Endometrial microvascular endothelial cells (primary cell): ENCODE results near the gene NREP. TPM values are rescaled to one million over a fixed set of nuclear protein-coding genes. Genes with fewer than 3 reads are reported as not detected.

Experiments used
- in situ Hi-C: cut with HindIII; loops from 2 replicates; pipeline ENCODE4 v1.10.0; 2017; ENCODE audit warnings: low sequenced_read_pairs, low pct_unique_long_range_greater_than_20kb; ENCODE audit errors: inconsistent ontology term
- total RNA-seq: library from RNA; depleted of rRNA; stranded (reverse); fragments of >200 nt; gene quantifications from one replicate; pipeline ENCODE4 v1.2.3, GENCODE V29; 2015; ENCODE audit errors: inconsistent ontology term

The NREP gene, protein sequence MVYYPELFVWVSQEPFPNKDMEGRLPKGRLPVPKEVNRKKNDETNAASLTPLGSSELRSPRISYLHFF
- total RNA-seq, result 18.2 TPM

DNA sequence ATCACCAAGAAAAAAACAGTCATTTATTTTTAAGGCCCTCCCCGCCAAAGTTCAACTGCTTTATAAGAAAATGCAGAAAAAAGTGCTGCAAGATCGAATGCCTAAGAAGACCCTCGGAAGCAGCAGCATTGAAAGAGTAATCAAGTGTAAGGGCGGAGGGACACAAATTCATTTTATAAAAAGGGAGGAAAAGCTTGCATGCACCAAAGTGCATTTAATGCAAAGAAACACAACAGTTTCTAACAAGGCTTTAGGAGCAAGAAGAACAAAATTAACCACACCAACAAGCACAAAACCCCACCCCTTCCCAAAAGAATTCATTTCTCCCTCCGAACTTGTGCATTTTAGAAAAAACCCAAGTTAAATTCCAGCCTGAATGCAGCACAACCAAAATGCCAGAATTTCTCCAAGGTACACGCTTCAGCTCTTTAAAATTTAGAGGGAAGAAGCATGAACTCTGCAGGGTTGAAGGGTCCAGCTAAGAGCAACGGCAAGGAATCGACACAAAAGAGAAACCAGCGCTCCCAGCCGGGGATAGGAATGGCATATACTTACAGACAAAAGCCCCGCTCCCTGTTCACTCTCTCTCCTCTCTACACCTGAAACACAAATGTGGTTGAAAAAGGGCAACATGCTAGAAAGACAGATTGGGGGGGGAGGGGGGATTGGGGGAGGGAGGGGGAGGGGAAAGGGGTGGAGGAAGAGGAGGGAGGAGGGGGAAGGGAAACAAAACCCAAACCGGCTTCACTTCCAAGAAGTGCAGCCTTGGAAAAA lies at the start of gene NREP:
TSS of gene NREP (minus strand) at position 614 of the 774 bp plus-strand sequence. CDS start 1,422 bp downstream, outside the sequence.
- in situ Hi-C loops, result loop anchor here (25.0 kb wide), 1 partner anchor 219 kb away; no protein-coding TSS in a partner anchor

DNA sequence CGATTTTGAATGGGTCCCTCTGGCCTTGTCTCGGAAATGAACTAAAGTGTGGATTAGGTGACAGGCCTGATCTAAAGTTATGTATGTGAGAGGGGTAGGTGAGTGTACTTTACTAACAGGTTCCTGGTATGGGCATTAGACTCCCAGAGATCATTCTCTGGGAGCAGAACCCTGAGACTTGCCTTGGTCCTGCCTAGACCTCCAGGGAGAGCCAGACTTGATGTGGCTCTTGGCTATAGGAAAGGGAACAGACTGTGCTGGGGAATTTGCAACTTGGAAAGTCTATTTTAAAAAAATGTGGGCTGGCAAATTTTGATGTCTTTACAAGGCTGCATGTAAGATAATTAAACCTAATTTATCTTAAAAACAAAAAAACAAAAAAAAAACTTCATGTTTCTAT lies 49.8 kb upstream of the NREP start:
- in situ Hi-C loops, result no loop called here

- in situ Hi-C loops, result no loop called here
Observed at GRCh38 chr5:111806156-111806555, 49.2 kb upstream of the NREP start.

GRCh38 chr5:111805071-111805470 lies 48.1 kb upstream of the NREP start:
- in situ Hi-C loops, result no loop called here

- in situ Hi-C loops, result no loop called here
Observed at GRCh38 chr5:111800351-111800750, 43.4 kb upstream of the NREP start.

DNA sequence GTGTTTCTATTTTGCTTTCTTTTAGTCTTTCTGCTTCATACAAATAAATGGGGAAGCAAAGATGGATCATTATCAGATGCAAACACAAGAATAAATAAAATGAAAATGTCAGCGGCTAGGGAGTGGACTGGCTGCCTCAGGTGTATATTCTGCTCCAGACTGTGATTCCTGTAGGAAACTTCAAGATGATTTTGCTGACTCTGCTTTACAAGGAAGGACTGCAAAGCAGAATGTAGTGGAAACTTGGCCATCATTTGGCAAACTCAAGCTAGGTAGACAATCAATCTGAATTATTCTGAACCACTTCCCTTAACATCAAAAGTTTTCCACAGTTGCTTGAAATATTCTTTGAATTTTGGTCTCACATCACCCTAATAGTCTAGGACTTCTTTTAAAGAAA lies 38.1 kb upstream of the NREP start:
- in situ Hi-C loops, result no loop called here

DNA sequence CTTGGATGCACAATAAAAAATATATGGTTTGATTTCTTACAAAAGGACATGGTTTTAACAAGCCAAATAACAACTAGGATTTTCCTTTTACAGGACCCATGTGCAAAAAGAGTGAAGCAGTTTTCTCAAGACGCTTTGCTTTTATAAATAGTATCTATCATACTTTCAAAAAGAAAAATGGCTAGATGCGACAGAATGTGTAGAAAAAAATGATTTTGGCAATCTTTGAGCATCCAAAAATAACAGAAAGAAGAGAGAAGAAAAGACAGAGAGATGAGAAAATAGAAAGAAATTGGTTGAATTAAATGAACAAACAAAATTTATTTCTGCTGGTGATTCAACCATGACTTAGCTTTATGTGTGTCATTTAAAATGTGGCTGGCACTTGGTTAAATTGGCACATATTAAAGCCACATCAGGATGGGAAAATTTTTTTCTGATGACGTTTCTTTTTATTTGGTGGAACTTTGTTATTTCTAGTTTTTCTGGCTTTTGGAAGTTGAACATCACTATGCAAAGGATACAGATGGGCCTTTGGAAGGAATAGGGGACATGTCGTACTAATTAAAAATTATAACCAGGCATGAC lies 35.6 kb upstream of the NREP start:
- in situ Hi-C loops, result no loop called here

DNA sequence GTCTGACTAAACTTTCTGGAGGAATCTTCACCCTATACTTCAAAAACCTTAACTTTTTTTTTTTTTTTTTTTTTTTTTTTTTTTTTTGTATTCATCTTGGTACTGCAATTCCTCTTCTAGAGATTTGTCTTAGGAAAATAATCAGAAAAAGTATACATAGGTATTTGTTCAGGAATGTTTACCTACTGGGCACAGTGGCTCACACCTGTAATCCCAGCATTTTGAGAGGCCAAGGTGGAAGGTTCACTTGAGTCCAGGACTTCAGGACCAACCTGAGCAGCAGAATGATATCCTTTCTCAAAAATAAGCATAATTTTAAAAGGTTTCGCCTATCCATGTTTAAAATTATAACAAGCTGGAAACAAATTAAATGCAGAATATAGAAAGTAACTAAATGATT lies 33.3 kb upstream of the NREP start:
- in situ Hi-C loops, result no loop called here

GRCh38 chr5:111787006-111787405 lies 30.0 kb upstream of the NREP start:
- in situ Hi-C loops, result no loop called here

- in situ Hi-C loops, result no loop called here
Observed at GRCh38 chr5:111784491-111785181, 27.6 kb upstream of the NREP start.

GRCh38 chr5:111783537-111783936 lies 26.5 kb upstream of the NREP start:
- in situ Hi-C loops, result no loop called here

DNA sequence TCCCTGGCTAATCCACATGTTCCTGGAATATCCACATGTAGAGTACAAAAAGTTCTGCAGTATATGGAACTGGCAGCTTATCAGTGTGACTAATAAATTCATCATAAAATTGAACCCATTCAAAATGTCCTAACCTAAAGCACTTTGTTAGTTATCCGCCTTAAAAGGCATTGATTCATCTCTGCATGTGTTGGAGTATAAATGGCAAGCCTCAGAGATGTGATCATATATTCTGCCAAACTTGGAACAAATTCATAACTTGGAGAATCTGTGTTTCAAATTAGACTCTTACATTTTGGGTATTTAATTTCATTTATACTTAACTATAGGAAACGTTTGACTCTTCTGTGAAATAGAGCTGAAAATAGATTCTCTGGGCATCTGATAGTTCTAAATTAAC lies 25.2 kb upstream of the NREP start:
- in situ Hi-C loops, result no loop called here

GRCh38 chr5:111781200-111781599 lies 24.2 kb upstream of the NREP start:
- in situ Hi-C loops, result no loop called here

DNA sequence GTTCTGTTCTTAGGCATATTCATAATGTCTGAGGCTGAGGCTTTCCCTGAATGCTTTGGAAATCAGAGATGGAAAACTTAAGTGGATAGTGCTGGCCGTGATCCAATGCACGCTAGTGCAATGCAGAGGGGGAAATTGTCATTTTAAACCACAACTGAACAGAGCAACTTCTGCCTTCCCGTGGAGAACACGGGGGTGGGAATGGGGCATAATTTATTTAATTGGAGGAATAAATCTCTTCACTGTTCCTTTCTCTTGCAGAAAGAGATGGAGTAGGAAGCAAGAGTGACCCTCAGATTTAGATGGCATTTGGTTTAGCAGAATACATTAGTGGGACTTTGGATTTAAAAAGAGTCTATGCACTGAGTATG lies 22.9 kb upstream of the NREP start:
- in situ Hi-C loops, result no loop called here

- in situ Hi-C loops, result no loop called here
Observed at GRCh38 chr5:111779260-111779921, 22.4 kb upstream of the NREP start.

GRCh38 chr5:111776913-111777781 lies 20.2 kb upstream of the NREP start:
- in situ Hi-C loops, result no loop called here

GRCh38 chr5:111775224-111775623 lies 18.2 kb upstream of the NREP start:
- in situ Hi-C loops, result no loop called here

- in situ Hi-C loops, result loop anchor here (25.0 kb wide), 1 partner anchor 237 kb away; no protein-coding TSS in a partner anchor
Observed at GRCh38 chr5:111774525-111774924, 17.5 kb upstream of the NREP start.
